Mucosa of descending colon (tissue), 3 donors: Measurements from ENCODE around the gene MRPL10. TPM values are rescaled to one million over a fixed set of nuclear protein-coding genes. Genes with fewer than 3 reads are reported as not detected.

Experiments used
- ATAC-seq: fragments of 200-7000 bp; cut with Tn5 transposase; one replicate; pipeline ENCODE4 v1.9.1; 2020; ENCODE audit warnings: mild to moderate bottlenecking, moderate library complexity
- DNase-seq, 3 donors: peaks; one replicate each; pipeline ENCODE4 v3.0.0-alpha.2; 2020
- H3K36me3 ChIP-seq: fragments of 200-600 bp; one replicate; pipeline ENCODE4 v1.8.0; 2021; ENCODE audit warnings: low read depth, mild to moderate bottlenecking
- H3K4me1 ChIP-seq: fragments of 200-600 bp; one replicate; pipeline ENCODE4 v1.8.0; 2021; ENCODE audit warnings: low read depth, mild to moderate bottlenecking
- H3K4me3 ChIP-seq: fragments of 200-600 bp; one replicate; pipeline ENCODE4 v1.8.0; 2021; ENCODE audit warnings: mild to moderate bottlenecking
- H3K9me3 ChIP-seq: fragments of 200-600 bp; one replicate; pipeline ENCODE4 v1.8.0; 2021; ENCODE audit warnings: mild to moderate bottlenecking
- CTCF ChIP-seq: fragments of 200-600 bp; IDR thresholded peaks from one replicate; pipeline ENCODE4 v1.8.0; 2022; ENCODE audit warnings: antibody characterized with exemption, mild to moderate bottlenecking
- intact Hi-C, 2 donors: fragments of 100-400 bp; cut with DNase I in 1 of 2; cut with micrococcal nuclease in 1 of 2; formaldehyde crosslinking; loops; one replicate each; pipeline versions ENCODE4 v1.11.0 to v1.11.1; 2022; cut with DNase I, micrococcal nuclease
- total RNA-seq, 3 donors: library from RNA; stranded (reverse); fragmentation: NEBNext Ultra II Directional in 2 of 3; extraction: Animal tissue kit (Norgen Biotek cat#: 25700) in 2 of 3; gene quantifications; one replicate each; pipeline versions ENCODE4 v1.2.1 to v1.2.4, GENCODE V29; 2021 to 2023
- donor health status: DM: no; HTN: no; CAD: no; lungs with moderate emphysema.
- donor health status: DM: no; HTN: no; CAD: no.
- donor health status: DM: no; HTN: yes; CAD: no.

Gene MRPL10
- total RNA-seq, 3 donors from 2014 or later = 36.2 to 46.0 (median 41.8) TPM

GRCh38 chr17:47856830-47857229, 25.5 kb upstream of the MRPL10 start:
- no peaks in the 10 kb centered on the region for H3K4me1 ChIP-seq
- DNase-seq = no peak
- no peak for ATAC-seq
- no peaks in the 10 kb centered on the region for H3K9me3 ChIP-seq
- H3K36me3 ChIP-seq = no peaks in the 10 kb centered on the region
- H3K4me3 ChIP-seq = no peak overlapping the region
- intact Hi-C loops = no loop called here
- no peak for TF ChIP-seq CTCF

- DNase-seq (no peak), ATAC-seq (no peak)
- intact Hi-C loops = no loop called here
- H3K4me1 ChIP-seq = peaks cover 3% of the 10 kb centered on the region
- H3K9me3 ChIP-seq = no peaks in the 10 kb centered on the region
- no peak overlapping the region for H3K4me3 ChIP-seq
- no peak for TF ChIP-seq CTCF
- no peaks in the 10 kb centered on the region for H3K36me3 ChIP-seq
These were observed 24.4 kb upstream of the MRPL10 start for GRCh38 chr17:47855737-47856136.

- ATAC-seq (no peak), DNase-seq (no peak)
- Histone ChIP-seq H3K4me3 (no peak overlapping the region), H3K4me1 (peaks cover 8% of the 10 kb centered on the region), H3K36me3 (no peaks in the 10 kb centered on the region), H3K9me3 (no peaks in the 10 kb centered on the region)
- TF ChIP-seq CTCF = no peak
- intact Hi-C loops = no loop called here
These were observed 22.3 kb upstream of the MRPL10 start for GRCh38 chr17:47853616-47854015.

- no peak for ATAC-seq
- intact Hi-C loops = no loop called here
- no peak for TF ChIP-seq CTCF
These were observed 21.0 kb upstream of the MRPL10 start for GRCh38 chr17:47852113-47852949.

GRCh38 chr17:47851764-47852112, 20.4 kb upstream of the MRPL10 start:
- Histone ChIP-seq H3K4me3 (no peak overlapping the region), H3K4me1 (peaks cover 8% of the 10 kb centered on the region), H3K36me3 (no peaks in the 10 kb centered on the region), H3K9me3 (no peaks in the 10 kb centered on the region)
- no peak for ATAC-seq
- no peak for DNase-seq
- no peak for TF ChIP-seq CTCF
- intact Hi-C loops = no loop called here

More at GRCh38 chr17:47852113-47852949, 21.0 kb upstream of the MRPL10 start:
- Histone ChIP-seq H3K9me3 (no peaks in the 10 kb centered on the region), H3K4me1 (peaks cover 8% of the 10 kb centered on the region), H3K4me3 (no peak overlapping the region), H3K36me3 (no peaks in the 10 kb centered on the region)
- no peak for DNase-seq
